Lower leg skin (tissue), 4 donors: ENCODE results near the gene RGS8. TPM values are rescaled to one million over a fixed set of nuclear protein-coding genes. Genes with fewer than 3 reads are reported as not detected.

Experiments
- DNase-seq, 2 donors: peaks; one replicate each; pipeline ENCODE4 v3.0.0-alpha.2; 2019; ENCODE audit warnings: low spot score in 2 of 2
- H3K4me3 ChIP-seq: fragments of 200-600 bp; sonication (generic); 2 replicates; pipeline ENCODE4 v1.5.1; 2017; ENCODE audit warnings: mild to moderate bottlenecking, low read depth; ENCODE audit not compliant: poor library complexity, severe bottlenecking
- POLR2A ChIP-seq, 2 donors: fragments of 450-650 bp; IDR thresholded peaks; one replicate each; pipeline ENCODE4 v1.6.1; 2016 to 2017; ENCODE audit warnings: antibody characterized with exemption in 2 of 2, mild to moderate bottlenecking in 1 of 2, moderate library complexity in 1 of 2
- WGBS, 2 donors: methylation state at CpG; one replicate each; pipeline ENCODE4 v1.1.5; 2018; 5-methylcytosine and 5-hydroxymethylcytosine counted together
- intact Hi-C: fragments of 100-400 bp; cut with DNase I; formaldehyde crosslinking; loops from one replicate; pipeline ENCODE4 v1.15.0; 2023; ENCODE audit warnings: low total_unique reads
- total RNA-seq, 4 donors: library from RNA; depleted of rRNA; stranded (reverse); fragments of >200 nt; gene quantifications; one replicate each; pipeline ENCODE4 v1.1.0, GENCODE V29; 2016
- TF ChIP-seq, protein P1 (sequence below), 3 donors: fragments of 450-650 bp; IDR thresholded peaks; one replicate each; pipeline ENCODE4 v1.5.1; 2016; ENCODE audit warnings: antibody characterized with exemption in 3 of 3, mild to moderate bottlenecking in 3 of 3, moderate library complexity in 2 of 3

Gene RGS8
- total RNA-seq, 4 donors from 2014 or later, result not detected

DNA sequence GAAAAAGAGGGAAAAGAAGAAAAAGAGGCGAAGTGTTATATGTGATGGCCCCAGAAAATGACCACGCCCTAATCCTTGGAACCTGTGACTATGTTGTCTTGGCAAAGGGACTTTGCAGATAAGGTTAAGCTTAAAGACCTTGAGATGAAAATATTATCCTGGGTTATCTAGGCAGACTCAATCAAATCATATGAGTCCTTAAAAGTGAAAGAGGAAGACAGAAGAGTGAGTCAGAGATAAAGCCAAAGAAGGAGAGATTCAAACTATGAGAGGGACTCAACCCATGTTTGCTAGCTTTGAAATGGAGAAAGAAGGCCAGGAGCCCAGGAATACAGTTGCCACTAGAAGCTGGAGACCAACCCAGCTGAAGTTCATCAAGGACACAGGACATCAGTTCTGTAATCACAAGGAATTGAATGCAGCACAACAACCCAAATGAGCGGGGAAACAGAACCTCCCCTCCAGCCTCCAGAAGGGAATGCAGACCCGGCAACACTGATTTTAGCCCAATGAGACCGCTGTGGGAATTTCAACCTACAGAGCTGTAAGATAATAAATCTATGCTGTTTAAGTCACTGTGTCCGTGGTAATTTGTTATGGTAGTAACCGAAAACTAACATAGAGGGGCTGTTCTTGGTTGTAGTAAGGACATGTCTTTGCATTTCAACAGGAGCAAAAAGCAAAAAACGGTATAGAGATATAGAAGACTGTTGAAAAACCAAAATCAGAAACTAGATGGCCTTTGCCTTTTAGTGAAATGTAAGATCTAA is 4.2 kb upstream of the RGS8 start:
- intact Hi-C loops, result no loop called here
- TF ChIP-seq, protein P1, sequence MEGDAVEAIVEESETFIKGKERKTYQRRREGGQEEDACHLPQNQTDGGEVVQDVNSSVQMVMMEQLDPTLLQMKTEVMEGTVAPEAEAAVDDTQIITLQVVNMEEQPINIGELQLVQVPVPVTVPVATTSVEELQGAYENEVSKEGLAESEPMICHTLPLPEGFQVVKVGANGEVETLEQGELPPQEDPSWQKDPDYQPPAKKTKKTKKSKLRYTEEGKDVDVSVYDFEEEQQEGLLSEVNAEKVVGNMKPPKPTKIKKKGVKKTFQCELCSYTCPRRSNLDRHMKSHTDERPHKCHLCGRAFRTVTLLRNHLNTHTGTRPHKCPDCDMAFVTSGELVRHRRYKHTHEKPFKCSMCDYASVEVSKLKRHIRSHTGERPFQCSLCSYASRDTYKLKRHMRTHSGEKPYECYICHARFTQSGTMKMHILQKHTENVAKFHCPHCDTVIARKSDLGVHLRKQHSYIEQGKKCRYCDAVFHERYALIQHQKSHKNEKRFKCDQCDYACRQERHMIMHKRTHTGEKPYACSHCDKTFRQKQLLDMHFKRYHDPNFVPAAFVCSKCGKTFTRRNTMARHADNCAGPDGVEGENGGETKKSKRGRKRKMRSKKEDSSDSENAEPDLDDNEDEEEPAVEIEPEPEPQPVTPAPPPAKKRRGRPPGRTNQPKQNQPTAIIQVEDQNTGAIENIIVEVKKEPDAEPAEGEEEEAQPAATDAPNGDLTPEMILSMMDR (IDR thresholded peaks at IDR 0.05), result no peak
- TF ChIP-seq POLR2A (IDR thresholded peaks at IDR 0.05), result no peak
- DNase-seq, result no peak
- no peak overlapping the region for H3K4me3 ChIP-seq
- 76 to 89% methylated on average over 8 of the region's 8 CpGs for WGBS, 2 donors

DNA sequence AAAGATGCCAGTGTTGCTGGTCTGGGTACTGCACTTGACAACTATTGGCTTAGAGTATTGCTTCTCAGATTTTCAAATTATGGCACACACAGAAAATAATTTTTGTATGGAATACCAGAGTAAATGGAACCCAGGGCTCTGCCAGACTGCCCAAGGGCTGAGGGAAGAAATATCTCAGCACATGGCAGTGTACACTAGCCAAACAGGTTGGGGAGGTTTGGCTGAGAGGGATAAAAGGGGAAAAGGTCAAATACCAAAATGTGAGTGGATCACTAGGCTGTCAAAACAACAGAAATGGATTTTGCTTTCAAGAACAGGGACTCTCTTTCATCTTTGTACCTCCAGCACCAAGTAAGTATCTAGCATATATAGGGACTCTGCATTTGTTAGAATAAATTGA is 3.0 kb upstream of the RGS8 start:
- DNase-seq, result no peak
- intact Hi-C loops, result no loop called here
- TF ChIP-seq, protein P1 (IDR thresholded peaks at IDR 0.05), result no peak
- TF ChIP-seq POLR2A (IDR thresholded peaks at IDR 0.05), result no peak
- no peak overlapping the region for H3K4me3 ChIP-seq

DNA sequence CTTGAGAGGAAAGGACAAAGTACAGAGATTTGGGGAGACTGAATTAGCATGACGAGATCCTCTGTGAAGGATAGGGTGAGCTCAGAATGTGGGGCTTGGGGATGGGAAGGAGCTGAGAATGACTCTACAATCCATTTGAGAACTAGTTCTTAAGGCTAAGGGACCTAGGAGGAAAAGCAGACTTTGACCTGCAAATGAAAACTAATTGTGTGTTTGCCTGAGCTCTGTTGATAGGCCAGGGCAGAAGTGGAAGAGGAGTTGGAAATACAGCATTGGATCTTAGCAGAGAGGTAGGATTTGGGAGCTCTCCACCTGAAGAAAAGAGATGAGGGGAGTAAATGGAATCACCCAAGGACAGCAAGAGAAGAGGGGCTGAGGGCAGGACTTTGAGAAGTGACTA is 2.1 kb upstream of the RGS8 start:
- no peak for DNase-seq
- 100% methylated on average over 1 of the region's 1 CpG for WGBS, 2 donors
- intact Hi-C loops, result no loop called here
- no peak overlapping the region for H3K4me3 ChIP-seq
- TF ChIP-seq POLR2A (IDR thresholded peaks at IDR 0.05), result no peak
- TF ChIP-seq, protein P1 (IDR thresholded peaks at IDR 0.05), result no peak

DNA sequence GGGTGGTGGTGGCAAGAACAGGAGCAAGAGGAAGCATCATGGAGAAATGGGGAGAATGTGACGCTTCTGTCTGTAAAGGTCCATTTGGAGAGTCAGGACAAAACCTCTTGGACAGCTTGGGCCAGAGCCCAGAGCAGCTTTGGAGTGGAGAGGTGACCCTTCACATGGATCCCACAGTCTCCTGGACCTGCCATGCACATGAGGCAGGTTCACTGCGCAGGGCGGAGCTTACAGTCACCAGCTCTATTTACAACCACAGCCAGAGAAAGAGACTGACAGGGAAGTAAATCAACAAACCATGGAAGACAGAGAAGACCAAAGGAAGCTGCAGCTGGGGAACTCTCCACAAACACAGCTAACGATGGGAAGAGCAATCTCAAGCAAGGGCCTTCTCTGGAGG is 828 bp upstream of the RGS8 start:
- no peak for DNase-seq
- 82 to 91% methylated on average over 4 of the region's 4 CpGs for WGBS, 2 donors
- TF ChIP-seq, protein P1 (IDR thresholded peaks at IDR 0.05), result no peak
- TF ChIP-seq POLR2A (IDR thresholded peaks at IDR 0.05), result no peak
- intact Hi-C loops, result no loop called here
- no peak overlapping the region for H3K4me3 ChIP-seq

DNA sequence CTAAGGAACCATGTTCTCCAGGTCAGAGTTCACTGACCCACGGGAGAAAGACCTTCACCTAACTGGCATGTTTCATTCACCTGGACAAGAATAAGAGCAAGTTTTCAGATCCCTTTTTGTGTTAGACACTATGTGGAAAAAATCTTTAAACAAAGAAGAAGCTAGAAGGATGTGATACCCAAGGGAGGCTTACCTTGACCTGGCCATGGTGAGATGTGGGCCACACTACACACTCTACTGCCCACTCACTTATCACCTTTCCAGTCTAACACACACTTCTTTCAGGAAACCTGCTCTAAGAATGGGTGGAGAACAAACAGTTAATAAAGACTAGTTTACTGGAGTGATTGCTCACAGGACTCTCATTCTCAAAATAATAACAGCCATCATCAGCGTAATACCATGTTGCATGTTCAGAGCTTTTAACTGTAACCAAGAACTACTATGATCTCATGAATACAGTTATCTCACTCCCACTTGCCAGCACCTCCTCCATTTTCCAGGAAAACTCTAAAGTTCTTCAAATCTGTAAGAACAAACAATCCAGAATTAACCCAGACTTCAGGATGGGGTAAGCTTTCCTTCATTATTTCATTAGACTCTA is 1.4 kb downstream of the RGS8 start:
- no peak overlapping the region for H3K4me3 ChIP-seq
- 79 to 83% methylated on average over 2 of the region's 2 CpGs for WGBS, 2 donors
- TF ChIP-seq, protein P1 (IDR thresholded peaks at IDR 0.05), result no peak
- no peak for TF ChIP-seq POLR2A (IDR thresholded peaks at IDR 0.05)
- intact Hi-C loops, result no loop called here
- DNase-seq, result no peak
